H9 (cell line): ENCODE data around the gene PBX4. TPM values are rescaled to one million over a fixed set of nuclear protein-coding genes. Genes with fewer than 3 reads are reported as not detected.

Experiments
- DNase-seq: peaks from one replicate; pipeline ENCODE4 v3.0.0-alpha.2; 2017
- H2AFZ ChIP-seq: one replicate; pipeline ENCODE4 v1.6.1; 2013; ENCODE audit warnings: mild to moderate bottlenecking, low read length, control low read depth, moderate library complexity
- H2AK5ac ChIP-seq: 2 replicates; pipeline ENCODE4 v1.6.1; 2013; ENCODE audit warnings: low read length, control low read depth, mixed read lengths; ENCODE audit not compliant: insufficient read length
- H2BK120ac ChIP-seq: one replicate; pipeline ENCODE4 v1.6.1; 2013; ENCODE audit warnings: low read depth, mild to moderate bottlenecking, low read length, control low read depth, inconsistent platforms; ENCODE audit not compliant: poor library complexity, severe bottlenecking
- H2BK12ac ChIP-seq: 2 replicates; pipeline ENCODE4 v1.6.1; 2013; ENCODE audit warnings: low read length, control low read depth, mixed read lengths, low read depth; ENCODE audit not compliant: insufficient read length
- H2BK15ac ChIP-seq: 2 replicates; pipeline ENCODE4 v1.6.1; 2013; ENCODE audit warnings: low read depth, low read length, control low read depth
- H2BK20ac ChIP-seq: one replicate; pipeline ENCODE4 v1.6.1; 2013; ENCODE audit warnings: low read depth, mild to moderate bottlenecking, low read length, control low read depth, inconsistent platforms; ENCODE audit not compliant: poor library complexity, severe bottlenecking
- H2BK5ac ChIP-seq: 2 replicates; pipeline ENCODE4 v1.6.1; 2013; ENCODE audit warnings: low read length, control low read depth, mixed read lengths; ENCODE audit not compliant: insufficient read length
- H3K14ac ChIP-seq: 2 replicates; pipeline ENCODE4 v1.6.1; 2013; ENCODE audit warnings: low read length, control low read depth; ENCODE audit not compliant: insufficient read depth
- H3K18ac ChIP-seq: 2 replicates; pipeline ENCODE4 v1.6.1; 2013; ENCODE audit warnings: low read depth, mild to moderate bottlenecking, mixed read lengths, low read length, control low read depth; ENCODE audit not compliant: insufficient read length
- H3K23ac ChIP-seq: 2 replicates; pipeline ENCODE4 v1.6.1; 2013; ENCODE audit warnings: low read length, control low read depth, mixed read lengths, low read depth; ENCODE audit not compliant: insufficient read length
- H3K23me2 ChIP-seq: 2 replicates; pipeline ENCODE4 v1.6.1; 2013; ENCODE audit warnings: low read depth, mild to moderate bottlenecking, mixed read lengths, low read length, control low read depth; ENCODE audit not compliant: insufficient read length, poor library complexity, severe bottlenecking
- H3K27ac ChIP-seq: 2 replicates; pipeline ENCODE4 v1.5.1; 2013; ENCODE audit warnings: low read length, control low read depth, mixed read lengths, low read depth; ENCODE audit not compliant: insufficient read length
- H3K27me3 ChIP-seq: 2 replicates; pipeline ENCODE4 v1.6.1; 2013; ENCODE audit warnings: low read length, control low read depth, inconsistent platforms; ENCODE audit not compliant: insufficient read depth
- H3K4ac ChIP-seq: 2 replicates; pipeline ENCODE4 v1.6.1; 2013; ENCODE audit warnings: low read depth, mild to moderate bottlenecking, control low read depth, inconsistent platforms, low read length, moderate library complexity
- H3K4me1 ChIP-seq: 2 replicates; pipeline ENCODE4 v1.6.1; 2013; ENCODE audit warnings: low read length, control low read depth, inconsistent platforms; ENCODE audit not compliant: insufficient read depth
- H3K4me2 ChIP-seq: 2 replicates; pipeline ENCODE4 v1.6.1; 2013; ENCODE audit warnings: low read length, control low read depth, mixed read lengths; ENCODE audit not compliant: insufficient read length, insufficient read depth
- H3K56ac ChIP-seq: 2 replicates; pipeline ENCODE4 v1.6.1; 2013; ENCODE audit warnings: low read depth, mild to moderate bottlenecking, mixed read lengths, low read length, control low read depth; ENCODE audit not compliant: insufficient read length
- H3K79me1 ChIP-seq: 2 replicates; pipeline ENCODE4 v1.6.1; 2013; ENCODE audit warnings: low read depth, mild to moderate bottlenecking, moderate library complexity, low read length, control low read depth, inconsistent platforms; ENCODE audit not compliant: insufficient read depth, poor library complexity, severe bottlenecking
- H3K79me2 ChIP-seq: 2 replicates; pipeline ENCODE4 v1.6.1; 2013; ENCODE audit warnings: low read length, control low read depth, inconsistent platforms; ENCODE audit not compliant: insufficient read depth
- H3K9ac ChIP-seq: 2 replicates; pipeline ENCODE4 v1.6.1; 2013; ENCODE audit warnings: low read length, control low read depth, mixed read lengths; ENCODE audit not compliant: insufficient read length; ENCODE audit errors: extremely low read depth
- H3K9me3 ChIP-seq: one replicate; pipeline ENCODE4 v1.6.1; 2013; ENCODE audit warnings: low read depth, low read length, inconsistent platforms; ENCODE audit not compliant: control insufficient read depth
- H3T11ph ChIP-seq: one replicate; pipeline ENCODE4 v1.6.1; 2013; ENCODE audit warnings: mild to moderate bottlenecking, low read length, control low read depth, inconsistent platforms
- H4K20me1 ChIP-seq: one replicate; pipeline ENCODE4 v1.6.1; 2013; ENCODE audit not compliant: control insufficient read depth, insufficient read length, insufficient read depth
- H4K5ac ChIP-seq: 2 replicates; pipeline ENCODE4 v1.6.1; 2013; ENCODE audit warnings: low read depth, mild to moderate bottlenecking, mixed read lengths, low read length, control low read depth; ENCODE audit not compliant: insufficient read length
- H4K8ac ChIP-seq: replicated peaks from 2 replicates; pipeline ENCODE4 v1.6.1; 2013; ENCODE audit warnings: low read length, control low read depth, mixed read lengths, low read depth; ENCODE audit not compliant: insufficient read length
- H4K91ac ChIP-seq: 2 replicates; pipeline ENCODE4 v1.6.1; 2013; ENCODE audit warnings: low read depth, mild to moderate bottlenecking, moderate library complexity, mixed read lengths, low read length, control low read depth; ENCODE audit not compliant: insufficient read length
- H3K27ac Mint-ChIP-seq, 3 experiments: 2 replicates in 2 of 3; 3 replicates in 1 of 3; pipeline ENCODE4 v1.8.0; 2020 to 2021; ENCODE audit warnings: mixed read lengths in 3 of 3, mild to moderate bottlenecking in 1 of 3, moderate library complexity in 1 of 3
- H3K27me3 Mint-ChIP-seq: 2 replicates; pipeline ENCODE4 v1.8.0; 2021; ENCODE audit warnings: low read depth, mild to moderate bottlenecking, moderate library complexity, mixed read lengths
- H3K36me3 Mint-ChIP-seq, 3 experiments: 2 replicates in 2 of 3; 3 replicates in 1 of 3; pipeline ENCODE4 v1.8.0; 2020 to 2021; ENCODE audit warnings: low read depth in 3 of 3, mixed read lengths in 3 of 3; ENCODE audit not compliant: insufficient read depth in 1 of 3
- H3K4me1 Mint-ChIP-seq, 2 experiments: 2 replicates each; pipeline ENCODE4 v1.8.0; 2020; ENCODE audit warnings: mixed read lengths in 2 of 2
- H3K4me3 Mint-ChIP-seq, 2 experiments: 2 replicates in 1 of 2; 3 replicates in 1 of 2; pipeline ENCODE4 v1.8.0; 2020 to 2021; ENCODE audit warnings: mild to moderate bottlenecking in 2 of 2, mixed read lengths in 2 of 2, moderate library complexity in 1 of 2
- H3K9me3 Mint-ChIP-seq, 2 experiments: 2 replicates in 1 of 2; 3 replicates in 1 of 2; pipeline ENCODE4 v1.8.0; 2020; ENCODE audit warnings: mild to moderate bottlenecking in 2 of 2, mixed read lengths in 2 of 2, moderate library complexity in 1 of 2
- WGBS: extraction: QIAGEN DNeasy Blood & Tissue Kit; methylation state at CpG from one replicate; pipeline ENCODE4 v1.1.7; 2013; ENCODE audit warnings: missing lambda C conversion rate, low lambda C conversion rate, mixed read lengths; ENCODE audit not compliant: insufficient read length; ENCODE audit errors: extremely low coverage; 5-methylcytosine and 5-hydroxymethylcytosine counted together
- total RNA-seq: library from RNA; stranded (reverse); gene quantifications from 2 replicates; pipeline ENCODE4 v1.2.1, GENCODE V29; 2021
- TF ChIP-seq, protein P1 (sequence below): fragments of 200-600 bp; sonication (generic); conservative IDR thresholded peaks from 3 replicates; pipeline ENCODE4 v1.8.0; 2021; ENCODE audit warnings: antibody characterized with exemption, mild to moderate bottlenecking

PBX4 gene
- total RNA-seq, 1 experiment from 2014 or later = 3.3 TPM

DNA sequence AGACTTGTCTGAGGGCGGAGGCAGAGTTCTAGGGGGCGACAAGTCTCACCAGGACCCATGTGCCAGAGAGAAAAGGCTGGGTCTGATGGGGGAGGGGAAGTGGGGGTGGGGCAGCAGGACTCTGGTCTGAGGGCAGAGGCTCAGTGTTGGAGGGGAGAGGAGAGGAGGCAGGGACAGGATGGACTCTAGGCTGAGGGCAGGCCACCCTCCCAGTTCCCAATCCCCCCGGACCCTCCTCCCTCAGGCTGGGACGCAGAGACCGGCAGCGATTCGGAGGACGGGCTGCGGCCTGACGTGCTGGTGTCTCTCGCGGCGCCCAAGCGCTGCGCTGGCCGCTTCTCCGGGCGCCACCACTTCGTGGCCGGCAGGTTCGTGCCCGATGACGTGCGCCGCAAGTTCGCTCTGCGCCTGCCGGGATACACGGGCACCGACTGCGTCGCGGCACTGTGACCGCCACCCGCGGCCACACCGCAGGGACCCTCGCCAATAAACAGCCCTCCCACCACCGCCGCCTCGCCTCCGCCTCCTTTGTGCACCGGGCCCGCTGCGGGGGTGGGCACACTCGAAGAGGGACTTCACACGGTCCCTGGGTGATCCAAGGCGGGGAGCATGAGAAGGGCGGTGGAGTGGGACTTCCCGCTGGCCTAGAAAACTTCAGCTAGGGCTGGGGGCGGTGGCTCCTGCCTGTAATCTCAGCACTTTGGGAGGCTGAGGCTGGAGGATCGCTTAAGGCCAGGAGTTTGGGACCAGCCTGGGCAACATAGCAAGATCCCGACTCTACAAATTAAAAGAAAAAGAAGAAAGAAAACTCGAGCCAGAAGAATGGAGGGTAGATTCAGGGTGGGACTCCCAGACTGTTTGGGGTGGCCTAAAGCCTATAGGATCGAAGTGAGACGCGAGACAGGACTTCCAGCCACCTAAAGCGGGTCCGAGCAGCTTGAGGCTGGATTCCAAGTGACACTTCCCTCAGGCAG is 81.1 kb downstream of the PBX4 start:
- Histone ChIP-seq H4K5ac (no peak overlapping the region), H2BK15ac (no peak overlapping the region), H2AK5ac (no peak overlapping the region), H2AFZ (no peak overlapping the region), H3K79me2 (no peaks in the 10 kb centered on the region), H2BK5ac (no peak overlapping the region), H3K9ac (no peak overlapping the region), H3K4me1 (no peaks in the 10 kb centered on the region), H3K27ac (no peak overlapping the region), H3K9me3 (no peaks in the 10 kb centered on the region), H3K27me3 (peaks cover 2% of the 10 kb centered on the region; the same call in 1 of the 2 replicates), H2BK20ac (no peak overlapping the region), H3K79me1 (no peaks in the 10 kb centered on the region), H2BK120ac (no peak overlapping the region), H3K4me2 (peak overlapping the region; percentile 59), H3K14ac (no peak overlapping the region), H4K91ac (no peak overlapping the region), H3K23ac (no peak overlapping the region), H3K4ac (no peak overlapping the region), H3K18ac (no peak overlapping the region), H3K56ac (no peak overlapping the region), H4K20me1 (no peaks in the 10 kb centered on the region), H3T11ph (no peak overlapping the region), H3K23me2 (peaks cover 14% of the 10 kb centered on the region), H2BK12ac (no peak overlapping the region), H4K8ac (no peak overlapping the region)
- peaks cover 0 to 6% (median under 1%) of the 10 kb centered on the region in 3 experiments; a peak in 3 of 7 replicates for H3K36me3 Mint-ChIP-seq
- no CpG with 5 or more reads among the region's 59 CpGs for WGBS
- no peak overlapping the region for H3K27ac Mint-ChIP-seq
- H3K9me3 Mint-ChIP-seq = no peaks in the 10 kb centered on the region; a peak in 1 of 5 replicates
- H3K4me3 Mint-ChIP-seq = peak overlapping the region; percentile 61 to 79
- peaks cover 9 to 15% of the 10 kb centered on the region in 2 experiments for H3K4me1 Mint-ChIP-seq
- TF ChIP-seq, protein P1, sequence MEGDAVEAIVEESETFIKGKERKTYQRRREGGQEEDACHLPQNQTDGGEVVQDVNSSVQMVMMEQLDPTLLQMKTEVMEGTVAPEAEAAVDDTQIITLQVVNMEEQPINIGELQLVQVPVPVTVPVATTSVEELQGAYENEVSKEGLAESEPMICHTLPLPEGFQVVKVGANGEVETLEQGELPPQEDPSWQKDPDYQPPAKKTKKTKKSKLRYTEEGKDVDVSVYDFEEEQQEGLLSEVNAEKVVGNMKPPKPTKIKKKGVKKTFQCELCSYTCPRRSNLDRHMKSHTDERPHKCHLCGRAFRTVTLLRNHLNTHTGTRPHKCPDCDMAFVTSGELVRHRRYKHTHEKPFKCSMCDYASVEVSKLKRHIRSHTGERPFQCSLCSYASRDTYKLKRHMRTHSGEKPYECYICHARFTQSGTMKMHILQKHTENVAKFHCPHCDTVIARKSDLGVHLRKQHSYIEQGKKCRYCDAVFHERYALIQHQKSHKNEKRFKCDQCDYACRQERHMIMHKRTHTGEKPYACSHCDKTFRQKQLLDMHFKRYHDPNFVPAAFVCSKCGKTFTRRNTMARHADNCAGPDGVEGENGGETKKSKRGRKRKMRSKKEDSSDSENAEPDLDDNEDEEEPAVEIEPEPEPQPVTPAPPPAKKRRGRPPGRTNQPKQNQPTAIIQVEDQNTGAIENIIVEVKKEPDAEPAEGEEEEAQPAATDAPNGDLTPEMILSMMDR = no peak
- H3K27me3 Mint-ChIP-seq = peaks cover 36% of the 10 kb centered on the region
- DNase-seq = peak; percentile 58
